Measurements from ENCODE around the gene PAPOLG. TPM values are rescaled to one million over a fixed set of nuclear protein-coding genes. Genes with fewer than 3 reads are reported as not detected.

PAPOLG gene
- polyA plus RNA-seq, 3 donors: 4.7 to 8.9 (median 8.0) TPM

DNA sequence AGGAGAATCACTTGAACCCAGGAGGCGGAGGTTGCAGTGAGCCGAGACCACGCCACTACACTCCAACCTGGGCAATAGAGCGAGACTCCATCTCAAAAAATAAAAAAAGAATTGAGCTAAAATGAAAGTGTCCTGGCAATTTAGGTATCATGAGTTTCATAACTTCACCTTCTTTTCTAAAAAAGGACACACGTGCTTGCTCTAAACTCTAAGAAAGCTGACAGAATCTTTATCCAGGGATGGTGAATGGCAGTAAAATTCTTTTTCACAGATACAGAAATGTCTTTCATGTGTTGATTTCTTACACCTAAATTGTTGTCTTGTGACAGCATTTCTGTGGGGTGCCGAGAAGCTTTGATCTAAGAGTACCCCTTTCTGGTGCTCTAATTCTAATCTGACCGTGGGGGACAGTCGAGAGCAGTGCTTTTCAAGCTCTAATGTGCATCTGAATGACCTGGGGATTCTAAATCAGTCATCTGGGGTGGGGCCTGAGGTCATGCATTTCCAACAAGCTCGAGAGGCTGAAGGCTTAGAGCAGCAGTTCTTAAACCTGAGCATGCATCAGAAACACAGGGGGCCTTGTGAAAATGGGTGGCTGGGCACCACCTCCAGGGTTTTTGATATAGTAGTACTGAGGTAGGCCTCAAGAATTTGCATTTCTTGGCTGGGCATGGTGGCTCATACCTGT is 83.2 kb downstream of the PAPOLG start:
- WGBS (ENCODE audit: insufficient coverage): 97% methylated on average over 4 of the region's 9 CpGs
- no peak overlapping the region for H2AFZ ChIP-seq (ENCODE audit: insufficient read depth, low read depth, low read length, poor library complexity, severe bottlenecking)
- H3K4me1 Mint-ChIP-seq: peaks cover 25% of the 10 kb centered on the region

DNA sequence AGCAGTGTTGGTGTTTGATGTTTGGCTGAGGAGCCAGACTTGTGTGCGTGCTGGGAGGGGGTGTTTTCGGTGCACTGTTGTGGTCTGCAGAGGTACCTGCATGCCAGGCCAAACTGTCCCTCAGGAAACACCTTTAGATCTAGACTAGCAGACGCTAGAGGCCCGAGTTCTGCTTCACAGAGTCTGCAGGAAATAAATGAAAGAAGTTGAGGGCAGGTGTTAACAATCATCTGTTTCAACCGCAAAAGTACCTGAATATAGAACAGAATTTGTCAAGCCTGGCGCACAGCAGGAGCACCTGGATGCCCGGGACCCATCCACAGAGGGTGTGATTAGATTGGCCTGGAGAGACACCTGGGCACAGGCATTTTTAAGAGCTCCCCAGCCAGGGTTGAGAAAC is 84.8 kb downstream of the PAPOLG start:
- DNase-seq: no peak
- H3K4me1 ChIP-seq (ENCODE audit: control insufficient read depth in 1 of 2, insufficient read depth in 2 of 2, low read length in 2 of 2): peaks cover 13 to 14% of the 10 kb centered on the region in 2 donors
- WGBS (ENCODE audit: insufficient coverage): 12% methylated on average over 5 of the region's 7 CpGs
- no peak overlapping the region for H3K4me2 ChIP-seq (replicated peaks; ENCODE audit: extremely low read depth, low read length, poor library complexity, severe bottlenecking)
- H3K9me3 ChIP-seq (replicated peaks in 1 of 2; ENCODE audit: control insufficient read depth in 1 of 2, insufficient read depth in 1 of 2, low read length in 2 of 2): no peaks in the 10 kb centered on the region
- H3K27ac ChIP-seq (ENCODE audit: low read depth in 1 of 2, low read length in 2 of 2): no peak overlapping the region
- H3K9ac ChIP-seq (ENCODE audit: insufficient read depth, low read length, poor library complexity, severe bottlenecking): no peak overlapping the region
- TF ChIP-seq, protein P1, sequence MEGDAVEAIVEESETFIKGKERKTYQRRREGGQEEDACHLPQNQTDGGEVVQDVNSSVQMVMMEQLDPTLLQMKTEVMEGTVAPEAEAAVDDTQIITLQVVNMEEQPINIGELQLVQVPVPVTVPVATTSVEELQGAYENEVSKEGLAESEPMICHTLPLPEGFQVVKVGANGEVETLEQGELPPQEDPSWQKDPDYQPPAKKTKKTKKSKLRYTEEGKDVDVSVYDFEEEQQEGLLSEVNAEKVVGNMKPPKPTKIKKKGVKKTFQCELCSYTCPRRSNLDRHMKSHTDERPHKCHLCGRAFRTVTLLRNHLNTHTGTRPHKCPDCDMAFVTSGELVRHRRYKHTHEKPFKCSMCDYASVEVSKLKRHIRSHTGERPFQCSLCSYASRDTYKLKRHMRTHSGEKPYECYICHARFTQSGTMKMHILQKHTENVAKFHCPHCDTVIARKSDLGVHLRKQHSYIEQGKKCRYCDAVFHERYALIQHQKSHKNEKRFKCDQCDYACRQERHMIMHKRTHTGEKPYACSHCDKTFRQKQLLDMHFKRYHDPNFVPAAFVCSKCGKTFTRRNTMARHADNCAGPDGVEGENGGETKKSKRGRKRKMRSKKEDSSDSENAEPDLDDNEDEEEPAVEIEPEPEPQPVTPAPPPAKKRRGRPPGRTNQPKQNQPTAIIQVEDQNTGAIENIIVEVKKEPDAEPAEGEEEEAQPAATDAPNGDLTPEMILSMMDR (IDR thresholded peaks at IDR 0.05): no peak
- no peaks in the 10 kb centered on the region for H3K9me3 Mint-ChIP-seq
- intact Hi-C loops (cut with micrococcal nuclease): no loop called here
- H3K27me3 ChIP-seq (ENCODE audit: control insufficient read depth in 2 of 2, insufficient read depth in 2 of 2, low read length in 2 of 2): no peaks in the 10 kb centered on the region
- peak overlapping the region in 1 of 7 donors; percentile 8 for H3K27ac Mint-ChIP-seq
- H3K4me1 Mint-ChIP-seq: peaks cover 22% of the 10 kb centered on the region
- H2AFZ ChIP-seq (ENCODE audit: insufficient read depth, low read depth, low read length, poor library complexity, severe bottlenecking): no peak overlapping the region
- no peak overlapping the region for H3K4me3 ChIP-seq (replicated peaks in 1 of 3; ENCODE audit: low read depth in 2 of 3, low read length in 3 of 3)
- H3K27me3 Mint-ChIP-seq (ENCODE audit: low read depth in 3 of 3): peaks cover 0 to 3% (median 0%) of the 10 kb centered on the region in 3 donors
- H3K36me3 Mint-ChIP-seq: no peaks in the 10 kb centered on the region
- H3K79me2 ChIP-seq (ENCODE audit: insufficient read depth, low read length): no peaks in the 10 kb centered on the region
- no peak overlapping the region for H3K4me3 Mint-ChIP-seq
- H3K36me3 ChIP-seq (replicated peaks in 1 of 2; ENCODE audit: control insufficient read depth in 1 of 2, insufficient read depth in 2 of 2, low read length in 2 of 2): no peaks in the 10 kb centered on the region
- no peaks in the 10 kb centered on the region for H4K20me1 ChIP-seq (ENCODE audit: insufficient read depth, low read length)

More for the DNA sequence above, 83.2 kb downstream of the PAPOLG start:
- H3K9ac ChIP-seq (ENCODE audit: insufficient read depth, low read length, poor library complexity, severe bottlenecking): no peak overlapping the region
- no peaks in the 10 kb centered on the region for H4K20me1 ChIP-seq (ENCODE audit: insufficient read depth, low read length)
- no peaks in the 10 kb centered on the region for H3K9me3 ChIP-seq (replicated peaks in 1 of 2; ENCODE audit: control insufficient read depth in 1 of 2, insufficient read depth in 1 of 2, low read length in 2 of 2)
- no peaks in the 10 kb centered on the region for H3K27me3 ChIP-seq (ENCODE audit: control insufficient read depth in 2 of 2, insufficient read depth in 2 of 2, low read length in 2 of 2)
- intact Hi-C loops (cut with micrococcal nuclease): no loop called here
- Mint-ChIP-seq H3K4me3 (no peak overlapping the region), H3K27me3 (ENCODE audit: low read depth in 3 of 3) (peaks cover 0 to 5% (median 2%) of the 10 kb centered on the region in 3 donors), H3K36me3 (no peaks in the 10 kb centered on the region), H3K9me3 (peaks cover 0 to 2% (median 0%) of the 10 kb centered on the region in 7 donors), H3K27ac (no peak overlapping the region)
- H3K4me3 ChIP-seq (replicated peaks in 1 of 3; ENCODE audit: low read depth in 2 of 3, low read length in 3 of 3): no peak overlapping the region
- no peak overlapping the region for H3K27ac ChIP-seq (ENCODE audit: low read depth in 1 of 2, low read length in 2 of 2)
- TF ChIP-seq, protein P1 (IDR thresholded peaks at IDR 0.05): no peak
- no peak overlapping the region for H3K4me2 ChIP-seq (replicated peaks; ENCODE audit: extremely low read depth, low read length, poor library complexity, severe bottlenecking)
- no peaks in the 10 kb centered on the region for H3K36me3 ChIP-seq (replicated peaks in 1 of 2; ENCODE audit: control insufficient read depth in 1 of 2, insufficient read depth in 2 of 2, low read length in 2 of 2)
- no peak for DNase-seq
- no peaks in the 10 kb centered on the region for H3K79me2 ChIP-seq (ENCODE audit: insufficient read depth, low read length)
- H3K4me1 ChIP-seq (ENCODE audit: control insufficient read depth in 1 of 2, insufficient read depth in 2 of 2, low read length in 2 of 2): peaks cover 19 to 20% of the 10 kb centered on the region in 2 donors

Measured in CD14-positive monocyte (primary cell).